Measurements from ENCODE around the gene GIPC1.

The GIPC1 gene

DNA sequence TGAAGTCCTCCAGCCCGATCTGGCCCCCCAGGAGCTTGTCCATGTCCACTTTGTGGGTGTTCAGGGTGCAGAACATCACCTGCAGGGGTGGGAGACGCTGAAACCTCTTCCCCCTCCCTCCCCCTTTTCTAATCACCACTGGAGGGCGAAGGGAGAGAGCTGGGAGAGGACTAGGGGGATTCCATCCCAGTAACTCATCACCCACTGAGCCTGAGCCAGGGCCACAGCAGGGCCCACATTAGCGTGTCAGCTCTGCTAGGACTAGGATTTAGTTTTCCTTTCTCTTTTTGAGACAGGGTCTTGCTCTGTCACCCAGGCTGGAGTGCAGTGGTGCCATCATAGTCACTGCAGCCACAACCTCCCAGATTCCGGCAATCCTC is 15.2 kb downstream of the GIPC1 start:
- no peaks in the 10 kb centered on the region for H3K9me3 ChIP-seq (replicated peaks; ENCODE audit: low read length)
- H3K4me1 ChIP-seq (ENCODE audit: control insufficient read depth, insufficient read depth, low read length): peaks cover 15% of the 10 kb centered on the region
- H3K4me2 ChIP-seq (ENCODE audit: low read length): no peak overlapping the region
- H3K27me3 ChIP-seq (ENCODE audit: control insufficient read depth, insufficient read depth, low read length): no peaks in the 10 kb centered on the region
- no peak overlapping the region for H3K4me3 ChIP-seq (ENCODE audit: low read length)
- no peak overlapping the region for H3K9ac ChIP-seq (ENCODE audit: low read depth, low read length)
- peaks cover 36% of the 10 kb centered on the region for H3K36me3 ChIP-seq (ENCODE audit: insufficient read depth, low read length)

- Histone ChIP-seq H3K4me1 (ENCODE audit: control insufficient read depth, insufficient read depth, low read length) (peaks cover 21% of the 10 kb centered on the region), H3K4me3 (ENCODE audit: low read length) (no peak overlapping the region), H3K9me3 (replicated peaks; ENCODE audit: low read length) (no peaks in the 10 kb centered on the region), H3K4me2 (ENCODE audit: low read length) (no peak overlapping the region), H3K9ac (ENCODE audit: low read depth, low read length) (no peak overlapping the region), H3K36me3 (ENCODE audit: insufficient read depth, low read length) (peaks cover 35% of the 10 kb centered on the region), H3K27me3 (ENCODE audit: control insufficient read depth, insufficient read depth, low read length) (no peaks in the 10 kb centered on the region)
These were observed 15.8 kb downstream of the GIPC1 start for GRCh38 chr19:14479975-14480699.

DNA sequence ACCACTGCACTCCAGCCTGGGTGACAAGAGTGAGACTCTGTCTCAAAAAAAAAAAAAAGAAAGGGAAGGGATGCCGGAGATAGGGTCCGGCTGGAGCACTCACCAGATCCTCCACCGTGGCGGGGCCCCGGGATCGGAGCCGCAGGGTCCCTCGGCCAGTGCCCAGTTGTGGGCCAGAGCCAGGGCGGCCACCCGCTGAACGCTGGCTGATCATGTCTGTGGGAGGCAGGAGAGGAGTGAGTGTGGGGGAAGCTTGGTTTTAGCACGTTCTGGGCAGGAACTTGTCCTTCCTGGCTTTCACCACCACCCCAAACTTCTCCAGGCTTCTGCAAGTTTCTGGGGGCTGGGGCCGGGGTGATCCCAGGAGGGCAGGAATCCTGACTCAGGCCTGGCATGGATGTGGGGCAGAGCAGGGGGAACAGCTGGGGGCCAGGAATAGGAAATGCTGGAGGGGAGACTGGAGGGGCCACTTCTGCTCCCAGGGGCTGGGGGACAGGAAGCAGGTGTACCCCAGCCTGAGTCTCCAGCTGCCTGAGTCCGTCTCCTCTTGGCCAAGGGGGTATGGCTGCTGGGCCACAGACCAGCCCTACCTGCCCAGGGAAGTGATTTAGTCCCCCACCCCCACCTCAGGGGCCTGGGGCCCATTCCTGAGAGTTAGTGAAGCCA is 16.5 kb downstream of the GIPC1 start:
- Histone ChIP-seq H3K4me3 (ENCODE audit: low read length) (no peak overlapping the region), H3K4me1 (ENCODE audit: control insufficient read depth, insufficient read depth, low read length) (peaks cover 28% of the 10 kb centered on the region), H3K27me3 (ENCODE audit: control insufficient read depth, insufficient read depth, low read length) (no peaks in the 10 kb centered on the region), H3K9me3 (replicated peaks; ENCODE audit: low read length) (no peaks in the 10 kb centered on the region), H3K9ac (ENCODE audit: low read depth, low read length) (no peak overlapping the region), H3K36me3 (ENCODE audit: insufficient read depth, low read length) (peaks cover 35% of the 10 kb centered on the region), H3K4me2 (ENCODE audit: low read length) (no peak overlapping the region)

- peaks cover 40% of the 10 kb centered on the region for H3K4me1 ChIP-seq (ENCODE audit: control insufficient read depth, insufficient read depth, low read length)
- H3K9me3 ChIP-seq (replicated peaks; ENCODE audit: low read length): no peaks in the 10 kb centered on the region
These were observed 17.8 kb downstream of the GIPC1 start for GRCh38 chr19:14478113-14478545.

DNA sequence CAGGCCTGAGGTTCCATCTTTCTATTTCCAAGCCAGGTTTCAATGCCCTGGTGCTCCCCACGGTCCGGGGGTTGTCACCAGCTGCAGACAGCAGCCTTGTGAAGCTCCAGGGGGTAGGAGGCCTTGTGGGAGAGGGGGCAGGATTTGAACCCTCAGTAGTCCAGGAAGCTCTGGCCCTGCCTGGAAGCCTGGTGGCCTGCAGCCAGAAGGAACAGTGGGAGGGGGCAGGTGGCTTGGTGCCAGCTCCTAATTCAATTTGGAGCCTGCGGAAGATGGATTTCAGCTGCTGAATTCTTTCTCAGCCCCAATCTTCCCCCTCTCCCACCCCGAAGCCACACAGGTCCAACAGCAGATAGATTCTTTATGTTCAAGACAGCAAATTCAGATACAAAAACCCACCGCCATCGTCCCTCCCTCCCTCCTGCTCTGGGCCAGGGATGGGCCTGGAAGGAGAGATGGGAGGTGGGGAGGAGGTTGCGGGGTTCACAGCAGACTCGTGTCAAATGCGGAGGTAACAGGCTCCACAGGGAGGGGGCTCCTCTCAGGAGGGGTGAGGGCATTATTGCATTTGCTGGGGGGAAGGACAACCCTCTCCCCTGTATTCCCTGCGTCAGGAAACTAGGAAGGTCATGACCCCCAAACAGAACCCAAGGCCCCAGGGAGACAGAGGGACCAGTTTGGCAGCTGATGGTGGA is 18.4 kb downstream of the GIPC1 start:
- H3K4me1 ChIP-seq (ENCODE audit: control insufficient read depth, insufficient read depth, low read length): peaks cover 42% of the 10 kb centered on the region
- no peaks in the 10 kb centered on the region for H3K9me3 ChIP-seq (replicated peaks; ENCODE audit: low read length)
- H3K36me3 ChIP-seq (ENCODE audit: insufficient read depth, low read length): peaks cover 35% of the 10 kb centered on the region
- H3K27me3 ChIP-seq (ENCODE audit: control insufficient read depth, insufficient read depth, low read length): no peaks in the 10 kb centered on the region
- no peak overlapping the region for H3K9ac ChIP-seq (ENCODE audit: low read depth, low read length)
- H3K4me3 ChIP-seq (ENCODE audit: low read length): no peak overlapping the region
- no peak overlapping the region for H3K4me2 ChIP-seq (ENCODE audit: low read length)

More at GRCh38 chr19:14478113-14478545, 17.8 kb downstream of the GIPC1 start:
- Histone ChIP-seq H3K9ac (ENCODE audit: low read depth, low read length) (no peak overlapping the region), H3K4me3 (ENCODE audit: low read length) (no peak overlapping the region), H3K4me2 (ENCODE audit: low read length) (no peak overlapping the region), H3K27me3 (ENCODE audit: control insufficient read depth, insufficient read depth, low read length) (no peaks in the 10 kb centered on the region), H3K36me3 (ENCODE audit: insufficient read depth, low read length) (peaks cover 35% of the 10 kb centered on the region)

- no peak overlapping the region for H3K9ac ChIP-seq (ENCODE audit: low read depth, low read length)
- peaks cover 49% of the 10 kb centered on the region for H3K4me1 ChIP-seq (ENCODE audit: control insufficient read depth, insufficient read depth, low read length)
- no peak overlapping the region for H3K4me3 ChIP-seq (ENCODE audit: low read length)
These were observed 19.1 kb downstream of the GIPC1 start for GRCh38 chr19:14476673-14477401.

DNA sequence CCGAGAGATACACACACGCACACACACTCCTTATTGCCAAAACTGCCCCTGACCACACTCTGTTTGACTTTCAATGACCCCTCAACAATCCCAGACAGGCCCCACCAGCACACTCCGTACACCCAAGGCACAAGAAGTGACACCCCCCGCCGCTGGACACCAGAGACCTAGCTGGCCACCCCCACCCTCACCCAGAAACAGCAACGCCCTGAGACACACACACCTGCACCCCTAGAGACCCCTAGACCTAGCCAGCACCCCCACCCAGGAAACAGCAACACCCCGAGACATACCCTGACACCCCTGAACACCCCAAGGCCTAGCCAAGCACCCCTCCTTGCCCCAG is 19.6 kb downstream of the GIPC1 start:
- no peaks in the 10 kb centered on the region for H3K27me3 ChIP-seq (ENCODE audit: control insufficient read depth, insufficient read depth, low read length)
- H3K4me3 ChIP-seq (ENCODE audit: low read length): no peak overlapping the region
- no peak overlapping the region for H3K4me2 ChIP-seq (ENCODE audit: low read length)
- H3K36me3 ChIP-seq (ENCODE audit: insufficient read depth, low read length): peaks cover 27% of the 10 kb centered on the region
- H3K9me3 ChIP-seq (replicated peaks; ENCODE audit: low read length): no peaks in the 10 kb centered on the region
- H3K9ac ChIP-seq (ENCODE audit: low read depth, low read length): no peak overlapping the region
- peaks cover 49% of the 10 kb centered on the region for H3K4me1 ChIP-seq (ENCODE audit: control insufficient read depth, insufficient read depth, low read length)

More at GRCh38 chr19:14476673-14477401, 19.1 kb downstream of the GIPC1 start:
- no peaks in the 10 kb centered on the region for H3K9me3 ChIP-seq (replicated peaks; ENCODE audit: low read length)
- H3K27me3 ChIP-seq (ENCODE audit: control insufficient read depth, insufficient read depth, low read length): no peaks in the 10 kb centered on the region
- peaks cover 29% of the 10 kb centered on the region for H3K36me3 ChIP-seq (ENCODE audit: insufficient read depth, low read length)
- H3K4me2 ChIP-seq (ENCODE audit: low read length): no peak overlapping the region

GRCh38 chr19:14475251-14476073 is 20.5 kb downstream of the GIPC1 start, which contains the start of gene PTGER1:
Gene PTGER1 (minus strand): TSS chr19:14475354. CDS start chr19:14474320, 1,034 bp downstream.
- H3K4me2 ChIP-seq (ENCODE audit: low read length): peak within 1 kb of the TSS; percentile 79
- peaks cover 25% of the 10 kb centered on the region for H3K36me3 ChIP-seq (ENCODE audit: insufficient read depth, low read length)
- no peaks in the 10 kb centered on the region for H3K9me3 ChIP-seq (replicated peaks; ENCODE audit: low read length)
- H3K27me3 ChIP-seq (ENCODE audit: control insufficient read depth, insufficient read depth, low read length): no peaks in the 10 kb centered on the region
- H3K4me1 ChIP-seq (ENCODE audit: control insufficient read depth, insufficient read depth, low read length): peaks cover 49% of the 10 kb centered on the region
- H3K9ac ChIP-seq (ENCODE audit: low read depth, low read length): peak within 1 kb of the TSS; percentile 54
- peak within 1 kb of the TSS; percentile 51 for H3K4me3 ChIP-seq (ENCODE audit: low read length)

GRCh38 chr19:14474827-14475226 is 21.1 kb downstream of the GIPC1 start:
- H3K9ac ChIP-seq (ENCODE audit: low read depth, low read length): peak overlapping the region; percentile 44
- peaks cover 49% of the 10 kb centered on the region for H3K4me1 ChIP-seq (ENCODE audit: control insufficient read depth, insufficient read depth, low read length)
- peaks cover 24% of the 10 kb centered on the region for H3K36me3 ChIP-seq (ENCODE audit: insufficient read depth, low read length)

DNA sequence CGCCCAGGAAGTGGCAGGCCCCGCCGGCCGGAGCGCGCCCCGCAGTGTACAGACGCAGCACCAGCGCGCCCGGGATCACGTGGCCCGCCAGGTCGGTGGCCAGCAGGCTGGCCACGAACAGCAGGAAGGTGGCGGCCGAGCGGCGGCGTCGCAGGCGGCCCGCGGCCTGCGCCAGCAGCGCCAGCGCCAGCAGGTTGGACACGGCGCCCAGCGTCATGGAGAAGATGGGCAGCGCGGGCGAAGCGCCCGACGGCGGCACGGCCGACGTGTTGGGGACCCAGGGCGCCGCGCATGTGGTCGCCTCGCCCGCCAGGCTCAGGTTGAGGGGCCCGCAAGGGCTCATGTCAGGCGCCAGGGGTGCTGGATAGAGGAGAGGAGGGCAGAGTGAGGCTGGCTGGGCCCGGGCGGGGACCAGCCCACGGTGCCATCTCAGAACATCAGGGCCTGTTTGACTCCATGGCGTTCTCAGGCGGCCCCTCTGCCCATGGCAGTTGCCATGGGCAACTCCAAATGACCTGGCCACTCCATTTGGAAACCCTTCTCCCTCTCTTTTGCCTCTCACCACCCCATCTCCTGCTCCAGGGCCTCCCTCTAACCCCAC is 21.8 kb downstream of the GIPC1 start:
- H3K4me2 ChIP-seq (ENCODE audit: low read length): peak overlapping the region; percentile 79
- H3K9ac ChIP-seq (ENCODE audit: low read depth, low read length): no peak overlapping the region
- peak overlapping the region; percentile 24 for H3K4me3 ChIP-seq (ENCODE audit: low read length)
- peaks cover 49% of the 10 kb centered on the region for H3K4me1 ChIP-seq (ENCODE audit: control insufficient read depth, insufficient read depth, low read length)
- peaks cover 21% of the 10 kb centered on the region for H3K36me3 ChIP-seq (ENCODE audit: insufficient read depth, low read length)
- no peaks in the 10 kb centered on the region for H3K9me3 ChIP-seq (replicated peaks; ENCODE audit: low read length)
- H3K27me3 ChIP-seq (ENCODE audit: control insufficient read depth, insufficient read depth, low read length): no peaks in the 10 kb centered on the region

More at GRCh38 chr19:14474827-14475226, 21.1 kb downstream of the GIPC1 start:
- Histone ChIP-seq H3K4me3 (ENCODE audit: low read length) (peak overlapping the region; percentile 51), H3K9me3 (replicated peaks; ENCODE audit: low read length) (no peaks in the 10 kb centered on the region), H3K4me2 (ENCODE audit: low read length) (peak overlapping the region; percentile 79), H3K27me3 (ENCODE audit: control insufficient read depth, insufficient read depth, low read length) (no peaks in the 10 kb centered on the region)

All from skeletal muscle satellite cell (primary cell).